DMS79 treated with DMSO at 0.1 percent for 48 hours (cell line): ENCODE measurements around the gene RPL12.
A peak's percentile ranks its signal among the peaks of the same experiment; 100 is the strongest.

Source experiments
- DNase-seq: peaks from one replicate; lab custom pipeline; 2025; lab: John Stamatoyannopoulos, UW

RPL12 gene

DNA sequence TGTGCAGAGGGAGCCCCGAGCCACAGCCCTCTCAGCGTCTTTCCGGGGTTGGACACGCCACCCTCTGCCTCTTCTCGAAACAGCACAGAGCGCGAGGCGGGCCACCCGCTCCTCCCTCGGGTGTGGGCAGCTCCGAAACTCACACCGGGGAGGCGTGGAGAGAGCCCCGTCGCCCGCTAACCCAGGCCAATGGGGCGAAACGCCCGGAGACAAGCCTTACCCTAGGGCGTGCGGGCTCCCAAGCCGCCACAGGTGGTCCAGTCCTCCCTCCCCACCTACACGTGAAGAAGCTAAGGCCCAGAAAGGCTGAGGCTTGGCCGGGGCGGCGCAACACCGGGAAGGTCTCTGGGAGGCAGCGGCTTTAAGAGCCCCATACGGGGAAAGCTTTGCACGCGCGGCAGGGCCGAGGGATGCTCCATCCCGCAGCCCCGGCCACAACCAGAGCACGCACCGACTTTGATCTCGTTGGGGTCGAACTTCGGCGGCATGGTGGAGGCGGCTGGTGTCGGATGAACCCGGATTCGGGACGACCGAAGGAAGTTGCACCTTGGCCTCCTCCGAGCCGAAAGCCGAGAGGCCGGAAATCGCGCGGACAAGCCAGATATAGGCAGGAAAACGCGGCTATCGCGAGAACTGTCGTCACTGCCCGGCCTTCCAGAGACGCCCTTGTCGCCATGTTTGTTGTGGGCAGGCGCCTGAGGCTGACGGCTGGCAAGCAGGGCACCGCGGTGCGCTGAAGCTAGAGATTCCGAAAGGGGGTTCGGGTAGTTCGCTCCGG lies at the start of gene RPL12, which contains the start of gene LRSAM1:
Gene RPL12 (minus strand): TSS at position 577 of the 778 bp plus-strand sequence. CDS start 89 bp downstream, at position 488.
Gene LRSAM1 (plus strand): TSS at position 681 of the 778 bp plus-strand sequence. CDS start 3,018 bp downstream, outside the sequence.
- DNase-seq, result peak; percentile 92

- no peak for DNase-seq
Measured at GRCh38 chr9:127500862-127501261, 49.7 kb upstream of the RPL12 start.

- peak; percentile 16 for DNase-seq
Measured at GRCh38 chr9:127500399-127500798, 49.2 kb upstream of the RPL12 start.

GRCh38 chr9:127498298-127498697 lies 47.1 kb upstream of the RPL12 start:
- no peak for DNase-seq

DNA sequence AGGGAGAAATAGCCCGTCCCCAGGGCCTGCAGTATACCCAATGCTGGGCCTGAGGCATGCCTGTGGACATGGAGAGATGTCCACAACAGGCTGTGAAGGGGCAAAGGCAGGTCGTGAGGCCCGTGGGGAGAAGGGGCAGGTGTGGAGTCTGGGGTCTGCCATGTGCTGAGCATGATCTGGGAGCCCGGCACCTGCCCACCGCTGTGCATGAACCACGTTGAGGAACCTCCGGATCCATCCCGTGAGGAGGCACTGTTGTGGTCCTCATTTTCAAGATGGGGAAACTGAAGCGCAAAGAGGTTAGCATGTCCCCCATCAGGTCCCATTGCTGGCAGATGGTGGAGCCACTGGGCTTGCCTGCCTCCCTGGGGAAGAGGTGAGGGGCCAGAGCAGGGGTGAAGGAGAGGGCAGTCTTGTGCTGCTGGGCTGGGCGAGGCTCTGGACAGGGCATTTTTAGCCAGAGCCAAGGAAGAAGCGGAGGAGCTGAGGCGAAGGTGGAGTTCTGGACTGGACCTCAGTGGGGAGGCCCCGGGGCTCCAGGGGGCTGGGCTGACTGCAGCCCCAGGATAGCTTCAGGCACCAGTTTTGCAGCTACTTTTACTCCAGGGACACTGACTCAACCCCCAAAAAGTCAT lies 46.6 kb upstream of the RPL12 start:
- DNase-seq, result no peak

DNA sequence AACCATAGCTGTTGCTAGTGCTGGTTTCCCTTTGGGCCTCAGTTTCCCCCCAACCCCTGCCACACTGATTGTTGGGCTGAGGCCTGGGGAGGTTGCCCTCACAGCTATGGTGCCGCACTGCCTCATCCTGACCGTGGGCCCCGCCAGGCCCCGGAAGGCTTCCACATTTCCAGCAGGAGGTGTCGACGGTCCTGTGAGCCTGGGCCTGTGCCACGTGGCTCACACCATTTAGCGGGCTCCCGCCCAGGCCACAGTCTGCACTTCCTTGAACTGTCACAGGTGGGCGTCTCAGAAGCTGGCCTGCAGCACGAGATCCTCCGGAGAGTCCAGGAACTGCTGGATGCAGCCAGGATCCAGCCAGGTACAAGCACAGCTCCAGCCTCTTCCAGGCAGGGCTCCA lies 45.8 kb upstream of the RPL12 start:
- DNase-seq, result no peak

DNA sequence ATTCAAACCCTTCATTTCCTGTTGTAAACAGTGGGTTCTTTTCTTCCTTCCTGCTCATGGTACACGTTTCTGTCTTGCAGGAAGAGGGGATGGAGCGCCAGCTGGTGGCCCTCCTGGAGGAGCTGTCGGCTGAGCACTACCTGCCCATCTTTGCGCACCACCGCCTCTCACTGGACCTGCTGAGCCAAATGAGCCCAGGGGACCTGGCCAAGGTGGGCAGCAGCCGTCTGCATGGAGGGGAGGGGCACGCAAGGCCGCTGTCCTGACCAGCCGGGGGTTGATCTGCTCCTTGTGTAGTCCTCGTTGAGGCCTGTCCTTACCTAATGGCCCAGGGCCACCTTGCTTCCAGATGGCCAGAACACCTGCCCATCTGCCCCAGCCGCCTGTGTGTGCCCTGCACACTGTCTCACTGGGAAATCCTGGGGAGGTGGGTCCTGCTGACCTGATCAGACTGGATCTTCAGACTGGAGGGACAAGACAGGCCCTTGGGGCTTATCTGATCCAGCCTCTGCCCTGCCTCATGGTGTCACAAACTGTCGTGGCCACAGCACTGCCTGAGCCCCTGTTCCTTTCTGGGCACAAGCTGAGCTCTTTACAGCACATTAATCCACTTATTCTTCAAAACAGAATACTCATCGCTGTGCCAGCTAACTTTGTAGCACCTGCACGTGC lies 44.8 kb upstream of the RPL12 start:
- DNase-seq, result no peak

DNA sequence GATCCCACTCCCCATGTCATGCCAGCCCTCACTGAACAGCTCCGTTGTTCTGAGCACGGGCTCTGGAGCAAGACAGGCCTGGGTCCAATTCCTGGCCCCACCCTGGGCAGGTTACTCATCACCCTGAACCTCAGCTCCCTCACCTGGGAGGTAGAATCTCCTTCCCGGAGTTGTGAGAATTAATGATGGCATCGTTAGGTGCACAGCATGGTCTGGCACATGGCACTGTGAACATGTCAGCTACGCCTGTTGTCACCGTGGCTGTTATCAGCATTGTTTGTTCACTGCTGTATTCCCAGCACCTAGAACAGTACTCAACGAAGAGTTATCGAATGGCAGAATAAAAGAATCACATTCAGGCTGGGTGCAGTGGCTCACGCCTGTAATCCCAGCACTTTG lies 43.1 kb upstream of the RPL12 start:
- DNase-seq, result no peak

DNA sequence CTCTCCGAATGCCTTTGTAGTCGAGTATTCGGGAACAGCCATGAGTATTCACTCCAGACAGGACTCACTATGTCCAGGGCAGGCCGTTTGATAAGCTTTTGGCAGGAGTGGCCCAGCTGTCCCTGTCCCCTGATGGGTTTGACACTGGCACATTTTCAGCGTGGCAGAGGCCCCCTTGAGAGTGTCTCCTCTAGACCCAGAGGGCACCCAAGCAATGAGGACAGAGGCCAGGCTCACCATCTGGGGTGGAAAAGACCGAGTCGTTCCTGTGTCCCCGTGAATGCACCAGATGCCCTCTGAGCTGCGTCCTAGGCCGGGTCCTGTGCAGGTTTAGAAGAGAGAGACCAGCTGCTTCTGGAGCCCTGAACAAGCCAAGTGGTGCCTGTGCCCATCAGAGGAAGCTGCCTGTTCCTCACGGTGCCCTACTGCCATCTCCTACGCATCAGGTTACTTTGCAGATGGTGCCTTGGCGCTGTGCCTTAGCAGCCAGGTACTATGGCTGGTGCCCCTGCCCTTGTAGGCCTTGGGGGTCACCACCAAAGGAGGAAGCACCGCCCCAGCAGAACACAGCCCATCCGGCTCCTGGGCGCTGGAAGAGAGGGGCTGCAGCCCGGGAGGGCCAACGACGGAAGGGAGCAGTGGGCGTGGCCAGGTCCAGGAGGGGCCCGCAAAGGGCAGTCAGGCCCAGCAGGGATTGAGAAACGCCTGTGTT lies 42.5 kb upstream of the RPL12 start:
- DNase-seq, result no peak

DNA sequence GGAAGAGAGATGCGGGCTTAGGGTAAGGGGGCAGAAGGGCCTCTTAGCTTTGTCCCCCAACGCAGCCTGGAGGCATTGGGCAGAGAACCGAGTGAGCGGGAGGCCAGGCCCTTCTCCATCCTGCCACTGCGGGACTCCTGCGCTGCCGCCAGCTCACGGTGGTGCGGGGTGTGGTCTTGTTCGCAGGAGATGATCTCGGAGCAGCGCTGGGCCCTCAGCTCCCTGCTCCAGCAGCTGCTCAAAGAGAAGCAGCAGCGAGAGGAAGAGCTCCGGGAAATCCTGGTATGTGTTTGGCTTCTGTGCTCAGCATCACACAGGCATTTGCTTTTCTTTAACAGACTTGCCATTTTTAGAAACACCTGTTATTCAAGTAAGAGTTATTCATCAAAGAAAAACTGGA lies 41.4 kb upstream of the RPL12 start:
- DNase-seq, result no peak

- no peak for DNase-seq
Measured at GRCh38 chr9:127491516-127491915, 40.3 kb upstream of the RPL12 start.

- DNase-seq, result no peak
Measured at GRCh38 chr9:127490535-127491230, 39.5 kb upstream of the RPL12 start.

- no peak for DNase-seq
Measured at GRCh38 chr9:127489471-127490115, 38.4 kb upstream of the RPL12 start.

GRCh38 chr9:127488946-127489345 lies 37.7 kb upstream of the RPL12 start:
- DNase-seq, result no peak

DNA sequence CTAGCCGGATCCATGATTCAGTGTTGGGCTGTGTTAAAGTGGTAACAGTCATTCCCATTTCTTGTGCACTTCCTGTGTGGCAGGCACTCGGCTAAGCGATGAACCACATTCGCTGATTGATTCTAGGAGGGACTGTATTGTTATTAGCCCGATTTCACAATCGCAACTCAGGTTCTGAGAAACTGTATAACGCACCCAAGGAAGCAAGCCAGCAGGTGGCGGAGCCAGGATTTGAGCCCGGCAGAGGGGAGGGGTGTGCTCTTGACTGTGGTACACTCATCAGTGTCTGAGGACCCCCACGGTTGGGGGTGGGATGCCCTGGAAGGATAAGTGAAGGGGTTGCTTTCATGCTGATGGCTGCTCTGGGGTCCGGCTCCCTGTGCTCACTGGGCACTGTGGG lies 34.8 kb upstream of the RPL12 start:
- DNase-seq, result no peak

DNA sequence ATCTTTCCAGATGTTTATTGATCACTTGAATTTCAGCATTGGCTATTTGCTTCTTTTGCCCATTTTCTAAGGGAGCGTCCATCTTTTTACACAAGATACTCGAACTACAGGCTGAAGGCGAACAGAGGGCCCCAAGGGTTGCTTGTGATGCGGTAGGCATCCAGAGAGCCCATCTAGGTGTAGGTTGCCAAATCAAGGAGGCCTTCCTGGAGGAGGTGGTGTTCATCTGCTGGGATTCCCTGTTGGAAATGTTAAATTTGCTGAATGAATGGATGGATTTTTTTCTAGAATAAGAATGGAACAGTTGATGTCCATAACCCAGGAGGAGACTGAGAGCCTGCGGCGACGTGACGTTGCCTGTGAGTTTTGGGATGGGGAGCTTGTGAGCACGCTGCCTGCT lies 31.5 kb upstream of the RPL12 start:
- DNase-seq, result no peak

DNA sequence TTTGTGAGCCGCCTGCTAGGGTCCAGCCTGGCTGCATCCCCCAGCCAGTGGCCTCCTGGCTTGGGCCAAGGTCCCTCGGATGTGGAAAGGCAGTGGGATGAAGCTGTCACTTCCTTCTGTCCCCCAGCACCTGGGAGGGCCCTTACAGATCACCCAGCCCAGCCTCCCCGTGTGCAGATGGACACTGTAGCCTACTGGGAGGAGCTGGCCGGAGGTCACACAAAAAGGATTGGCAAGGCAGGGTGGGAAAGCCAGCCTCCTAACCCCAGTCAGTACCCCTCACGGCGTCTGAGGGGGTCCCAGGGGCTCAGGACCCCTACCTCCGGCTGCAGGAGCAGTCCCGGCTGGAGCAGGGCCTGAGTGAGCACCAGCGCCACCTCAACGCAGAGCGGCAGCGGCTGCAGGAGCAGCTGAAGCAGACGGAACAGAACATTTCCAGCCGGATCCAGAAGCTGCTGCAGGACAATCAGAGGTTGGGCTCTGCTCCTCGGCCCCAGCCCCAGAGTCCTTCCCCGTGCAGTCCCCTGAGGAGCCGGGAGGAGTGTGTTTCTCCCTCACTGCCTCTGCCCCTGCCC lies 28.4 kb upstream of the RPL12 start:
- DNase-seq, result no peak

DNA sequence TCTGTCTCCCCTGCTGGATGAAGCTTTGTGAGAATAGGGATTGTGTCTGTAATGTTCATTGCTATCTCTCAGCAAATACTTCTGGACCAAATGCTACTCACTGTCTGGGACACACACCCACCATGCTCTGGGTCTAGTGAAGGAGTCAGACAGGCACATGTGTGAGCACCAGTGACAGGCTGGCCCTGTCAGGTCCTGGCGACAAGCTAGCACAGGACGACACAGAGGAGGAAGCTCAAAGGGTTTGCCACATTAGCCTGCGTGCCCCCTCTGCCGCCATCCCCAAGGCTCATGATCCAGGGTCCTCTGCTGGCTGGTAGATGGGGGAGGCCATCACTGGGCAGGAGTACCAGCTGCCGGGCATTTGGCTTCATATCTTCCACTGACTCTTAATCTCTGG lies 23.4 kb upstream of the RPL12 start:
- DNase-seq, result no peak

DNA sequence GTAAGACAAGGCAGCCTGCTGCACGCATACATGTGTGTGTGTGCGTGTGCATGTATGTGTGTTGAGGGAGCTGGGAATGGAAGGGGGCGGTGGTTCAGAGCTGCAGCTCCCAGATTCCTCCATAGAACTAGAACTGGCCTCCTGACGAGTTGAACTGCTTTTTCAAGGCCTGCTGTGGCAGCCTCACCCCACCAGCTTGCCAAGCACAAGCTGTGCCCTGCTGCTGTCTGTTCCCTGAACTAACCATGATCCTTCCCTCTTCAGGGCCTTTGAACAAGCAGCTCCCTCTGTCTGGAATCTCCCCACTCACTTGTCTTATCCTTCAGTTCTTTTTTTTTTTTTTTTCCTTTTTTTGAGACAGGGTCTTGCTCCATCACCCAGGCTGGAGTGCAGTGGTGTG lies 22.7 kb upstream of the RPL12 start:
- DNase-seq, result no peak

GRCh38 chr9:127473501-127473900 lies 22.3 kb upstream of the RPL12 start:
- no peak for DNase-seq

- no peak for DNase-seq
Measured at GRCh38 chr9:127470662-127471061, 19.5 kb upstream of the RPL12 start.
